Heart left ventricle (tissue), 16 donors: Measurements from ENCODE around the gene NUDCD3. TPM values are rescaled to one million over a fixed set of nuclear protein-coding genes. Genes with fewer than 3 reads are reported as not detected.

Experiments used
- ATAC-seq, 4 donors: fragments of 200-7000 bp; cut with Tn5 transposase; one replicate each; pipeline ENCODE4 v1.9.1; 2020 to 2022; ENCODE audit warnings: moderate library complexity in 4 of 4, mild to moderate bottlenecking in 3 of 4, moderate number of reproducible peaks in 1 of 4
- DNase-seq, 5 donors: peaks; one replicate each; pipeline ENCODE4 v3.0.0-alpha.2; 2020
- H3K27ac ChIP-seq, 12 donors: fragments of 200-600 bp; sonication (generic) in 4 of 12; one replicate each; pipeline versions ENCODE4 v1.5.0 to v1.8.0; 2016 to 2022; ENCODE audit warnings: mild to moderate bottlenecking in 2 of 12
- H3K27me3 ChIP-seq, 9 donors: fragments of 200-600 bp; sonication (generic) in 2 of 9; one replicate each; pipeline versions ENCODE4 v1.5.1 to v1.8.0; 2016 to 2022; ENCODE audit warnings: mild to moderate bottlenecking in 3 of 9
- H3K36me3 ChIP-seq, 9 donors: fragments of 200-600 bp; sonication (generic) in 2 of 9; one replicate each; pipeline versions ENCODE4 v1.5.0 to v1.8.0; 2018 to 2022; ENCODE audit warnings: mild to moderate bottlenecking in 2 of 9
- H3K4me1 ChIP-seq, 12 donors: fragments of 200-600 bp; sonication (generic) in 4 of 12; one replicate each; pipeline versions ENCODE4 v1.5.0 to v1.8.0; 2016 to 2022; ENCODE audit warnings: mild to moderate bottlenecking in 3 of 12
- H3K4me3 ChIP-seq, 12 donors: fragments of 200-600 bp; sonication (generic) in 4 of 12; one replicate each; pipeline versions ENCODE4 v1.5.0 to v1.8.0; 2017 to 2022; ENCODE audit warnings: mild to moderate bottlenecking in 9 of 12, moderate library complexity in 4 of 12
- H3K9me3 ChIP-seq, 12 donors: fragments of 200-600 bp; sonication (generic) in 4 of 12; one replicate each; pipeline versions ENCODE4 v1.5.0 to v1.8.0; 2016 to 2022; ENCODE audit warnings: mild to moderate bottlenecking in 1 of 12
- CTCF ChIP-seq, 12 donors: fragments of 200-600 bp; sonication (generic) in 4 of 12; IDR thresholded peaks; one replicate each; pipeline versions ENCODE4 v1.5.0 to v1.8.0; 2018 to 2022; ENCODE audit warnings: antibody characterized with exemption in 12 of 12, mild to moderate bottlenecking in 5 of 12
- POLR2A ChIP-seq, 2 donors: fragments of 450-650 bp; IDR thresholded peaks; one replicate each; pipeline ENCODE4 v1.6.1; 2017; ENCODE audit warnings: antibody characterized with exemption in 2 of 2, mild to moderate bottlenecking in 2 of 2, moderate library complexity in 2 of 2
- WGBS, 4 donors: extraction: QIAGEN DNeasy Blood & Tissue Kit in 2 of 4; methylation state at CpG; one replicate each; pipeline versions ENCODE4 v1.1.5 to v1.1.7; 2013 to 2018; 5-methylcytosine and 5-hydroxymethylcytosine counted together
- intact Hi-C, 10 donors: fragments of 100-400 bp; cut with DNase I; formaldehyde crosslinking; loops; one replicate each; pipeline versions ENCODE4 v1.11.1 to v1.14.2; 2022
- long read RNA-seq, 3 donors: library from polyadenylated mRNA; unstranded; transcript quantifications; one replicate each; pipeline ENCODE4 v2.0.0, GENCODE V29; 2020 to 2021
- polyA plus RNA-seq, 2 donors: library from polyadenylated mRNA; stranded (reverse); fragments of 200-250 nt; gene quantifications; one replicate each; pipeline ENCODE4 v1.2.3, GENCODE V29; 2013
- total RNA-seq, 9 donors: library from RNA; depleted of rRNA in 2 of 9; stranded (reverse); fragments of >200 nt in 2 of 9; fragmentation: NEBNext Ultra II Directional in 3 of 9; extraction: Animal tissue kit (Norgen Biotek cat#: 25700) in 3 of 9; gene quantifications; one replicate each; pipeline versions ENCODE4 v1.1.0 to v1.2.4, GENCODE V29; 2016 to 2023
- donor health status: ischemic (EF 13 %, LVEDD 7.1; RV severe dilation, severe dysfunction).
- donor health status: healthy with polysubstance abuse.
- donor health status: DM: no; HTN: yes; CAD: no.
- donor health status: DM: no; HTN: no; CAD: no.
- donor health status: ischemic (EF 25% LVEDD 6.9; RV normal size, moderate dysfunction).
- donor health status: ischemic (EF 25% LVEDD 5.7; RV mildly dilated, moderate dysfunction).
- donor health status: healthy.
- donor health status: DM: yes; HTN: yes; CAD: no.
- donor health status: ischemic (EF 35%, LVEDD 5.7; RV mildly dilated, moderate dysfunction).
- donor health status: nonischemic (EF 11% LVEDD 7.7; RV severe dilation, severe dysfunction).
- donor health status: DM: yes; HTN: yes; CAD: no.
- donor health status: PGD.
- donor health status: ischemic (EF 29% LVEDD 5.4; RV normal size, mild dysfunction).
- donor health status: nonischemic (EF 23%, LVEDD 6.1; RV moderate dilation, normal function).

The NUDCD3 gene
- total RNA-seq (100 to 1,000 TPM in 4 of 9 donors, 10 to 100 TPM in 5; 59.5 to 133 (median 98.7) TPM), polyA plus RNA-seq (10 to 100 TPM; 16.7 to 54.6 TPM)
- long read RNA-seq, donor 1, full-length matches to known transcripts, result 62 of 89 reads
- long read RNA-seq, donor 1, partial matches to known transcripts, result 6 of 89 reads
- long read RNA-seq, donor 1, other reads (novel, unspliced or antisense), result 21 of 89 reads
- long read RNA-seq, donor 2, full-length matches to known transcripts, result 284 of 358 reads
- long read RNA-seq, donor 2, partial matches to known transcripts, result 16 of 358 reads
- long read RNA-seq, donor 2, other reads (novel, unspliced or antisense), result 58 of 358 reads
- long read RNA-seq, donor 3, full-length matches to known transcripts, result 97 of 134 reads
- long read RNA-seq, donor 3, partial matches to known transcripts, result 12 of 134 reads
- long read RNA-seq, donor 3, other reads (novel, unspliced or antisense), result 25 of 134 reads

- TF ChIP-seq POLR2A (IDR thresholded peaks at IDR 0.05) (peak in 1 of 2 donors; percentile 40), CTCF (IDR thresholded peaks at IDR 0.05) (peak in 5 of 12 donors; percentile 5 to 33 (median 21))
- Histone ChIP-seq H3K4me1 (peaks cover 8 to 46% (median 33%) of the 10 kb centered on the region in 12 donors), H3K27ac (peak within 1 kb of the TSS; percentile 84 to 100 (median 98)), H3K4me3 (peak within 1 kb of the TSS; percentile 55 to 96 (median 90)), H3K27me3 (peaks cover 0 to 4% (median 0%) of the 10 kb centered on the region in 9 donors), H3K9me3 (no peaks in the 10 kb centered on the region), H3K36me3 (no peaks in the 10 kb centered on the region)
- 0% methylated on average over 46 to 63 of the region's 63 CpGs for WGBS, 4 donors
- peak; percentile 95 to 98 (median 97) for ATAC-seq
- DNase-seq, result peak; percentile 86 to 91 (median 88)
- intact Hi-C loops, result loop anchor here in 3 of 10 donors (2.0 to 10.0 kb wide), 4 partner anchors 74 to 358 kb away; partner anchors contain the start of genes DDX56 (in 1 of the 3) and H2AZ2 (in 1 of the 3)
These were observed at the start of gene NUDCD3 for GRCh38 chr7:44490351-44491200. Gene NUDCD3, minus strand, starts transcription at chr7:44490658. Its CDS starts 58 bp downstream, at chr7:44490600.

DNA sequence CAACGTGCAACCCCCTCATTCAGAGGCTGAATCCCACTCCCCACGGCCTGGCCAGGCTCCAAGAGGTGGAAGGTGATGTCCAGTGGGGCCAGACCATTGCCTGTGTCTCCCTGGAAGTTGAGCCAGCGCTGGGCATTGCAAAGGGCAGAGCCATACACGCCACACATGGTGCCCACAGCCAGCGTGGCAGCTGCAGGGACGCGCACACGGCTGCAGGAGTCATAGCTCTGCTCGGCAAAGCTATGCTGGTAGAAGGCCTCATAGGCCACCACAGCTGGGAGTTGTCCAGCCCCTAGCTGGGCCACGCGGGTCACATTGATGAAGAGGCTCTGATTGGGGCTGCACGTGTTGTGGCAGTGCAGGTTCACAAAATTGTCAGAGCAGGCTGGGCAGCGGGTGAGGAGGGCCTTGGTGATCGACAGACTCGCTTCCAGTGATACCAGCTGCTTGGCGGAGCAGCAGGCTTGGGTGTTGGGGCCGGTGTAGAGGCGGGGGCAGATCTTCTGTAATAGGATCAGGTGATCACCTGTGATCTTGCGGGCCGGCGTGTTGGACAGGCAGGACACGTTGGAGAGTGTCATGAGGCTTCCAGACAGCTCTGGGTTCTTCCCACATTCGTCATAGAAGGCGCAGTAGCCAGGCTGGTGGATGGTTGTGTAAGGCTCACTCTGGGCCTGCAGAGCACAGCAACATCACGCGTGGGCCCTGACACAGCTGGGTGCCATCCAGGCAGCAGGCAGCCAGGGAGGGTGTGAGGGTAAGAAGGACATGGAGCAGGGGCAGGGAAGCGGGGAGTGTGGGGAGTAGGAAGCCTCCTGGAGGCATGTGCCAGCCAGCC is 49.4 kb upstream of the NUDCD3 start:
- Histone ChIP-seq H3K36me3 (no peaks in the 10 kb centered on the region), H3K27ac (no peak overlapping the region), H3K4me3 (no peak overlapping the region), H3K27me3 (no peaks in the 10 kb centered on the region), H3K9me3 (no peaks in the 10 kb centered on the region), H3K4me1 (no peaks in the 10 kb centered on the region)
- TF ChIP-seq CTCF (IDR thresholded peaks at IDR 0.05), result no peak
- TF ChIP-seq POLR2A (IDR thresholded peaks at IDR 0.05), result no peak
- ATAC-seq (no peak), DNase-seq (no peak)
- intact Hi-C loops, result no loop called here
- 85 to 89% (median 88%) methylated on average over 13 to 27 of the region's 27 CpGs for WGBS, 4 donors

DNA sequence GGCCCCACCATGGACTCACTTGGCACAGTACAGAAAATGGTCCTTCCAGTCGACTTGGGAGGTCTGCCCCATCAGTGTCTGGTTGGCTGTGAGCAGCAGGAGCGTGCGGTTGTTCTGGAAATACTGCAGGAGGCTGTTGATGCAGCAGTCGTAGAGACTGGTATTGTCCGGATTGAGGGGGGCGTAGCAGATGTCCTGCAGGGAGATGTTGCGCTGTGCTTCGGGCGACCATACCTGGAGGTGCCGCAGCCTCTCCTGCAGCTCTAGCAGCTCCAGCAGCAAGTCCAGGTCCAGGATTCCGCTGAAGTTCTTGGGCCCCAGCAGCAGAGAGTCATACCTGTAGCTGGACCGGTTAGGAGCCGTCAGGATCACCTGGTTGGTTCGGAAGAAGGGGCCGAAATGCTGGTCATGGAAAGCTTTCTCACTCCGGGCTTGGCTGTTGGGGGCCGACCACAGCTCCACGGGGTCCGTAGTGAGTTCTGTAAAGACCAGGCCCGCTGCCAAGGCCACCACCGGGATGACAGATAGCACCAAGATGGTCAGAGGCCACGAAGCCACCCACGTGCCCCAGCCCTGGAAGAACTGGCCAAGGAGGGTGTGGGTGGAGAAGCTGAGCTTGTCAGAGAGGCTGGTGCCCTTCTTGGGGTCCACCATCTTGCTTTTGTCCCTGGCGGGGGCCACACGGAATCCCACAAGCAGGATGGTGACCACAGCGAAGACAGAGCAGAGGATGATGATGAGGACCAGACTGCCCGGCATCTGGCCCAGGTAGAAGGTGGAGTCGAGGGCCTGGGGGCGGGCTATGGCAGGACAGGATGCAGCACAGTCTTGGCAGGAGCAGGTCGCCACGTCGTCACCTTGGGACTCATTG is 48.6 kb upstream of the NUDCD3 start:
- Histone ChIP-seq H3K27me3 (no peaks in the 10 kb centered on the region), H3K9me3 (no peaks in the 10 kb centered on the region), H3K4me3 (no peak overlapping the region), H3K36me3 (no peaks in the 10 kb centered on the region), H3K4me1 (no peaks in the 10 kb centered on the region), H3K27ac (no peak overlapping the region)
- intact Hi-C loops, result no loop called here
- no peak for DNase-seq
- ATAC-seq, result no peak
- no peak for TF ChIP-seq POLR2A (IDR thresholded peaks at IDR 0.05)
- no peak for TF ChIP-seq CTCF (IDR thresholded peaks at IDR 0.05)
- 87 to 92% (median 90%) methylated on average over 25 to 32 of the region's 32 CpGs for WGBS, 4 donors
